GM18861 (cell line): ENCODE results near the gene GRAMD2A.

ENCODE experiments used
- ATAC-seq: cut with Tn5 transposase; IDR thresholded peaks from one replicate; pipeline ENCODE4 v1.9.1; 2021; ENCODE audit not compliant: unreplicated experiment

Gene GRAMD2A

GRCh38 chr15:72136170-72137051 is 61.2 kb downstream of the GRAMD2A start:
- ATAC-seq = no peak

- no peak for ATAC-seq
Observed at GRCh38 chr15:72135719-72136118, 61.9 kb downstream of the GRAMD2A start.

DNA sequence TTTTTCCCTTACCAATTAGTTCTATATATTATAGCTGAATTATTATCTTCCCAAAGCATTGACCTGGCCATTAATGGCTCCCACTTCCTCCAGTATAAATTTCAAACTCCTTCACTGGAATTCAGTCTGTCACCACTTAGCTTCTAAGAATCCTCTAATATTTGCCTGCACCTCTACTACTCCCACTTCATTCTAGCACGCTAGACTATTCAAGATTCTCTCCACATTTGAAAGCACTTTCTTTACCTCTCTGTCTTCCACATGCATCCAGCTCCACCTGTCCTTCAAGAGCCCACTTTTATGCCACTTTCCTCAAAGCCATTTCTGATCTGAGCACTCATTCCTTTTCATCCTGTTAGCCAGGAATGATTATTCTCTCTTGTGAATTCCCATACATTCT is 64.4 kb downstream of the GRAMD2A start:
- ATAC-seq = no peak

DNA sequence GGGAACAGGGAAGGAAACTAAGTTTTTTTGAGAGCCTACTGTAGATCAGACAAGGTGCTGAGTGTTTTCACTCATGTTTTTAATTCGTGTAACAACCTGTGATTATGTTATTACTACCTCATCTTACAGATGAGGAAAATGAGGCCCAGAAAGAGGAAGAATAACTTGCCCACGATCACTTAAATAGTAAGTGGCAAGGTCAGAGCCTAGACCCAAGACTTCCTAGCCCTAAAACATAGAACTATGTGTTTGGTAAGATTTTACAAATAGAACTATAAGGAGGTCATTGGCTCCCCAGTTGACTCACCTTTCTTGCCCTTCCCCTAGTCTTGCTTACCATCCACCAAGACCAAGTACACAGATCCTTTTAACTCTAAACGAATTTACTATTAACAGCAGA is 65.7 kb downstream of the GRAMD2A start:
- ATAC-seq = no peak

DNA sequence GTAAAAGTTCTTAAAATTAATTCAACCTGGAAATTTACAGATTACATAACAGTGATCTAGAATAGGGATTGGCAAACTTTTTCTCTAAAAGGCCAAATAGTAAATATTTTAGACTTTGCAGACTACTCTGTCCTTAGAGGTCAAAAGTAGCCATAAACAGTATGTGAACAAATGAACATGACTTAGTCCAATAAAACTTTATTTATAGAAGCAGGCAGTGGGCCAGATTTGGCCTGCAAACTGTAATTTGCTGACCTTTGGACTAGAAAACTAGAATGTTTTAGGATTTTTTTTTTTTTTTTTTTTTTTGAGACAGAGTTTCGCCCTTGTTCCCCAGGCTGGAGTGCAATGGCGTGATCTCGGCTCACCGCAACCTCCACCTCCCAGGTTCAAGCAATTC is 67.3 kb downstream of the GRAMD2A start:
- no peak for ATAC-seq

GRCh38 chr15:72128359-72128758 is 69.2 kb downstream of the GRAMD2A start:
- ATAC-seq = no peak

DNA sequence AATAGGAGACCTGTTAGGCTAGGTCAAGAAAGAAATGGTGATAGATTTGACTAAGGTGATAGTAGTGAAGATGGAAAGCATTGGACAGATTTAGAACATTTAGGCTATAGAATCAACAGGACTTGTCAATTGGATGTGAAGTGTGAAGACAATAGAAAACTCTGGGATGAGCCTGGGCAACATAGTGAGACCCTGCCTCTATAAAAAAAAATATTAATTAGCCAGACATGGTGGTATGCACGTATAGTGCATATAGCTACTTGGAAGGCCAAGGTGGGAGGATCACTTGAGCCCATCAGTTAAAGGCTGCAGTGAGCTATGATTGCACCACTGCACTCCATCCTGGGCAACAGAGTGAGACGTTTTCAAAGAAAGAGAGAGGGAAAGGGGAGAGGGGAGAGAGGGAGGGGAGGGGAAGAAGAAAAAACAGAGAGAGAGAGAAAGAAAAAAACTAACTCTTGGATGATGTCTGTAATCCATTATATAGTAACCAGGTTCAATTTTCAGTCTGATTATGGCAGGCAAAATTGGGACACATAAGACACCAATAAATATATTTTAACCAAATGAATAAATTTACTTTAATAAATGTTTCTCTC is 69.8 kb downstream of the GRAMD2A start:
- no peak for ATAC-seq

- ATAC-seq = no peak
Observed at GRCh38 chr15:72124218-72124617, 73.4 kb downstream of the GRAMD2A start.

GRCh38 chr15:72118017-72118978 is 79.3 kb downstream of the GRAMD2A start, which contains the start of the genes MYO9A and SENP8:
Gene MYO9A, minus strand, starts transcription at chr15:72118150. Its CDS starts 71,587 bp downstream, at chr15:72046563.
Gene SENP8, plus strand, starts transcription at chr15:72118403. Its CDS starts 21,221 bp downstream, at chr15:72139624.
- peak; percentile 57 for ATAC-seq

DNA sequence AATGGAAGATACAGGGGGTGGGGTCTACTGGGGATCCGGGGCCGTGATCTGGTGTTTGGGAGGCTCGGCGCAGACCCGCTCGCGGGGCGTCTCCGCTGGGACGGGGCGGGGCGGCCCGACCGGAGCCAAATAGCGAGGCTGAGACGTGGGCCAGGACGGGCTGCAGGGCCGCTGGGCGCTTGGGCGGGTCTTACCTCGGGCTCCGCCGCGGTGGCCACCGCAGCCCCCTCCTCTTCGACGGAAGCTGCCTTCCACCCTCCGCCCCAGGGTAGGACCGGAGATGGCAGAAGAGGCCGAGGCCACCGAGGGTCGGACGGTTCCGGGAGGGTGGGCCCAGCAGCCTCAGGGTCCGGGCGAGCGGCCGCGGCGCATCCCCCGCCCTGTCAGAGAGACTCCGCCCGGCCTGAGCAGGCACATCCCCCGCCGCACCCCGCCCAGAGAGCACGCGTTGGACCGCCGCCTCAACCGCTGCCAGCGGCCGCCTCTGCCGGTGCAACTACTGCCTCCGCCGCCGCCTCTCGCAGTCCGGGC is 80.0 kb downstream of the GRAMD2A start:
- peak; percentile 44 for ATAC-seq

- ATAC-seq = peak; percentile 2
Observed at GRCh38 chr15:72116731-72117485, 80.7 kb downstream of the GRAMD2A start.

DNA sequence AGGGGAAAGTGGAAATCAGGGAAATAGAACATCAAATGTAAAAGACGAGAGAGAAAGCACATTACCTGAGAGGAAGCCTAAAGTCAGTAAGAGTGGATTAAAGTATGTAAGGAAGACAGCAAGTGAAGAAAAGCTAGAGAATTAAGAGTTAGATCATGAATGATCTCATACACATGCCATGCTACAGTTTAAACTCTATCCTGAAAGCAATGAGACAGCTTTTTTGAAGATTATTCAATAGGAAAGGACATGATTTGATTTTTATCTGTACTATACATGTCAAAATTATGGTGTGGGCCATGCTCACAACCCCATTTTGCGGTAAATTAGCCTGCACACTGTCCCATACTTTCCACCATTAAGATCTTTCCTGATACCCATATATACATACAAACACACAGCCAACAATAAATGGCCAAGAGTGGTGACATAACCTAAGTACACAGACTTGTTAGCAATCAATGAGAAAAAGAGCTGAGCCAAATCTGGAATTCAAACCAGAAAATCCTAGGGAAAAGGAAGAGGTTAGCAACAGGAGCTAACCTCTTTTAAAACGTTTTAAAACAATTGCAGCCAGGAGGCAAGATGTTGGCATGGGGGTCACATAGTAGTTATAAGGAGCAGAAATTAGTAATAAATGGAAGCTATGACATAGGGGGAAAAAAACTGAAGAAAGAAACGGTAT is 84.1 kb downstream of the GRAMD2A start:
- ATAC-seq = no peak

GRCh38 chr15:72112805-72113204 is 84.8 kb downstream of the GRAMD2A start:
- ATAC-seq = no peak

DNA sequence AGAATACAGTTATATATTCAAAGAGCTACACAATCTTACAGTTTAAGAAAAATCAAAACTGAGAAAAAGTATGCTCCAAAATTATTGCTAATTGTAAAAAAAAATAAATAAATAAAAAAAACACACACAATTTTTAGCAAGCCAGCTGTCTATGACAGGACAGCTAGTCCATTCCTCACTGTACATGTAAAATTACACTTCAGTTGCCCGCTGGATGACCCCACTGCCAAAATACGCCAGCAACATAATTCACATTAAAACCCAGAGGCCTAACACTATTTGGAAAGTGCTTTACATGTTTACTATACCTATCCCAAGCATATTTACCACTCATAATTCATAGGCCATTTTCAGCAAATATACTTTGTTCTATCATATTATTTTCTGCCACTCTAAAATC is 85.5 kb downstream of the GRAMD2A start:
- ATAC-seq = no peak

GRCh38 chr15:72110355-72110754 is 87.2 kb downstream of the GRAMD2A start:
- ATAC-seq = no peak
